ENCODE results near the gene OTULIN.

OTULIN gene

DNA sequence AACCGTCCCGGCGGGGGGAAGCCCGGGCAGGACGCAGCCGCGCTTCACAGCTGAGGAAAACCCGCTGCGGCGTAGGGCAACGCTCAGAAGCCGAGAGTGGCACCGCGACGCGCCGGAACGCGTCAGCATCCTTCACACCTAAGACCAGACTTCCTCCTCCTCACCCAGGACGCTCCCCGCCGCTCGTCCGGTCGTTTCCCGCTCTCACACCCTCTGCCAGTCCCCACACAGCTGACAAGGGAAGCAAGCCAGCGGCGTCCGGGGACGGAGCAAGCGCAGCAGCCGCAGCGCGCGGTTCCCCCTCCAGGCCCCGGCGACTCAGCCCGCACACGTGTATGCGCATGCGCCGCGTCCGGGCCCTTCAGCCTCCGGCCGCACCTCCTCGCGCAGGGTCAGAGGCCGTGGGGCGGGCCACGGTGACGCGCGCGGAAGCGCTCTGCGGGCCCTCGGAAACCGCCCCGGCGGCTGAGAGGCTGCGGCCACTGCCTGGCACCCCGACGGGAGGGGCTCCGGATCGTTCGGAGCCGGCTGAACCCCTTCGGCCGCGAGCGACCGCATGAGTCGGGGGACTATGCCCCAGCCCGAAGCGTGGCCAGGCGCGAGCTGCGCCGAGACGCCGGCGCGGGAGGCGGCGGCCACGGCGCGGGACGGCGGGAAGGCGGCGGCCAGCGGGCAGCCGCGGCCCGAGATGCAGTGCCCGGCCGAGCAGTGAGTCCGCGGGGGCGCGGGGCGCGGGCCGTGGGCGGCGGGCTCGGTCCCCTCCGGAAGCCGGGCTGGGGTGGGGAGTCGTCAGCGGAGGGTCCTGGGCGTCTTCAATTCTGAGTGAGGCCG is at the start of gene OTULIN:
TSS of gene OTULIN (plus strand) at position 449 of the 831 bp plus-strand sequence. CDS start at position 557, 108 bp downstream.
- DNase-seq = peak; percentile 91

DNA sequence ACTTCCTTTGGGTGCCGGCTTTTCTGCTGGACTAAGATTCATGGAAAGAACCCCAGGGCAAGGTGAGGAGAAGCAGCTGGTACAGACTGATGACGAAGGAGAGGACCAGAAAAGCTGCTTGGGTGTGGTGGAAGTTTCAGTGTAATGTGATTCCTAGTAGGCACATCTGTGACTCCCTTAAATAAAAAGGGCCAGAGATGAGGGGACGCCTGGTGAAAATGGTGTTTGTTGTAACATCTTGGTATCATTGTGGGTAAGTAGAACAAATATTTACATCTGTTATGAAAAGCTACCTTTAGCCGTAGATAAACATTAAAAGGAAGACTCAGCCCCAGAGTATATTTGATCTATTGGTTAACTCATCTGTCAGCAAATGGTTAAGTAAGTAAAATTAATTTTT is 49.2 kb upstream of the OTULIN start:
- no peak for DNase-seq

DNA sequence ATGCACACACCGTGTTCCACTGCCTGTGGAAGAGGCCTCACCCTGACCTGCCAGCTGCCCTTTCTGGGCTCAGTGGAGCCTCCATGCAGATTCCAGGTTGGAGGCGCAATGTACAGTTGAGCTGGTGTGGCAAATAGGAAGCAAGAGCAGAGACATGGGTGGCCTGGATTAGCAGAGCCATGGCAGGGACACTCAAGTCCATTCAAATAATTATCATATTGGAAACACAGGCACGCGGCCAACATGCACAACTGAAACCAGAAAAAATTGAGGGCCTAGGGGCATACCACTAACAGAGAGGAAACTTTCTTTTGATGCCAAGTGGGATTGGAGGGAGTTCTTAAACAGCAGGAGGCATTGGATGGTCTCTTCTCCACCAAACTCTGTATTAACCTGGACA is 47.1 kb upstream of the OTULIN start:
- no peak for DNase-seq

- DNase-seq = no peak
These were observed 37.2 kb upstream of the OTULIN start for GRCh38 chr5:14627270-14627669.

DNA sequence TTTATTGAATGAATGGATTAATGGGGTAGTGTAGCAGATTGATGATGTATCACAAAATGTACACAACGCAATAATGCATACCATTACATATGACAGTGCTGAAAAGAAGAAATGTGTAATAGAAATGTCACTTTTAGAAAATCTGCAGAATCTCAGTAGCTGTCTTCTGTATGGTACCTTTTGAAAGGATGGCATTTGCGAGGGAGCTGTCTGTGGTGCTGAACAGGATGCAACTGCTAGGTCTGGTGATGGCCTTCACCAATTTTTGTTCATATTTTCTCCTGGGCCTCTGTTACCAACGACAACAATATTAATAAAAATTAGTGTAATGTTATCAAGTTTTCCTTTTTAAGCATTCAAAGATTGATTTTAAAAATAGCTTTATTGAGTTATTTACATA is 36.2 kb upstream of the OTULIN start:
- peak; percentile 23 for DNase-seq

DNA sequence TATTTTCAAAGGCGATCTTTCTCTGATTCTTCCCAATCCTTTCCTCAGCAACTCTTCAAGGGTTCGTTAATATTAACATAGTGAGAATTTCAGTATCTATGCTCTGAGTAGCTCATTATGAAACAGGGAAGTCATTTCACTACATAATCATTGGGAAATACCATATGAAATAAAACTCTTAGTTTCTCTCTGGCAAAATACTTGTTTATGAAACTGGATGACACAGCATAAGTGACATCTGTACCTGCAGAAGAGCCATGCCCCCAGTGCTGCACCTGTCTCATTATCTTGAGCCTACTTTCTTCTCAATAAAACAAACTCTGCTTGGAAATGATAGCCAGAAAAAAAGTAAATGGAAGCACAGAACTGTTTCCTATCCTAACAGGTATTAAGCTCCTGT is 33.8 kb upstream of the OTULIN start:
- DNase-seq = no peak

DNA sequence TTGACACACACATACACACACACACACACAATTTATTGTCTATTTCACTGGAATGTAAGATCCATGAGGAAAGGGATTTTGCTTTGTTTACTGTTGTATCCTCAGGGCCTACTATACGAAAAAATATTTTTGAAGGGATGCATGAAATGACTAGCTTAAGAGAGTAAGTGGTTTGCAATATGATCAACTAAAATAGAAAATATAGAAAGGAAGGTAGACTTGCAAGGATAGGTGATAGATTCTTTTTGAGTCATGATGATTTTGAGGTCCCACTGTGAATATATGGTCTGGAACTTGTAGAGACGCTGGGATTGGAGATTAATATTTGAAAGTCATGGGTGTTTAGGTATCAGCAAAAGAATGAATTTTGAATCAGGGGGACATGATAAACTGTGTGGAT is 28.9 kb upstream of the OTULIN start:
- no peak for DNase-seq

DNA sequence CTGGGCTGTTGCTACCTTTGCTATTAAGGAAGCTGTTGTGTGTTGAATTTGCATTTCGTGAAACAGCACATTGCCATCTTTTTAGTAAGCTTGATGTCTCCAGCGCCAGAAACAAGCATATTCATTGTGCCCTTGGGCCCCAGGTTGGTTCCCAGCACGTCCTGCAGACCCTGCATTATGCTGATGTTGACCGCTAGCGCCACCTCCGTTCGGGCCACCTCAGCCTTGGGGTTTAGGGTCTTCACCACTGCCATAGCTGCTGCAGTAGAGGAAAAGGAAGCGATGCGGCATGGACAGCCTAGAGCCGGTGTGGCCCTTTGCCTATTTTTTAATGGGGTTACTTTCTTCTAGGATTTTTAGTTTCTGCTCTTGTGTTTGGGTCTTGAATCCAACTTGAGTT is 23.8 kb upstream of the OTULIN start:
- DNase-seq = no peak

- DNase-seq = no peak
These were observed 19.8 kb upstream of the OTULIN start for GRCh38 chr5:14644623-14645237.

DNA sequence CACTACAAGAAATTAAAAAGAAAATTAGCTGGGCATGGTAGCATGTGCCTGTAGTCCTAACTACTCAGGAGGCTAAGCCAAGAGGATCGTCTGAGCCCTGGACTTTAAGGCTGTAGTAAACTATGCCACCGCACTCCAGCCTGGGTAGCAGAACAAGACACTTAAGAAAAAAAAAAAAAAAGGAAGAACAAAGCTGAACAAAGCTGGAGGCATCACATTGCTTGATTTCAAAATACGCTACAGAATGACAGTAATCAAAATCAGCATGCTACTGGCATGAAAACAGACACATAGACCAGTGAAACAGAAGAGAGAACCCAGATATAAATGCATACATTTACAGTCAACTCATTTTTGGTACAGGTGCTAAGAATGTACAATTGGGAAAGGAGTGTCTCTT is 14.5 kb upstream of the OTULIN start:
- DNase-seq = no peak

GRCh38 chr5:14655146-14655741 is 9.3 kb upstream of the OTULIN start:
- DNase-seq = no peak

DNA sequence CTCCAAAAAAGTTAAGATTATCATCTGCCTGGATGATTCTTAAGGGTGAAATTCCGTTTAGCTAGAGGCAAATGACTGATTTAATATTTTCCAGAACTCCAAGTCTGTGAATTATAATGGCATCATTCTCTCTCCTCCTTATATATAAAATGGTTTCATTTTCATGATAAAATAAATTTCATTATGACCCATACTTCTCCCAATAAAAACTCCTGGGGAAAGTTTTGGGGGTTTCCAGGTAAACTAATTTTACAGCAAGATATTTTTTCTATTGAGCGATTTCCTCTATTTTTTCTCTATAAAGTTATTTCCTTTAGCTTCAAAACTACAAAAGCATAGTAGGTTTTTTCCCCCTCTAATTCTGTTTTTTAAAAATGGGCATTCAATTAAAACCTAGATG is 7.6 kb upstream of the OTULIN start:
- no peak for DNase-seq

DNA sequence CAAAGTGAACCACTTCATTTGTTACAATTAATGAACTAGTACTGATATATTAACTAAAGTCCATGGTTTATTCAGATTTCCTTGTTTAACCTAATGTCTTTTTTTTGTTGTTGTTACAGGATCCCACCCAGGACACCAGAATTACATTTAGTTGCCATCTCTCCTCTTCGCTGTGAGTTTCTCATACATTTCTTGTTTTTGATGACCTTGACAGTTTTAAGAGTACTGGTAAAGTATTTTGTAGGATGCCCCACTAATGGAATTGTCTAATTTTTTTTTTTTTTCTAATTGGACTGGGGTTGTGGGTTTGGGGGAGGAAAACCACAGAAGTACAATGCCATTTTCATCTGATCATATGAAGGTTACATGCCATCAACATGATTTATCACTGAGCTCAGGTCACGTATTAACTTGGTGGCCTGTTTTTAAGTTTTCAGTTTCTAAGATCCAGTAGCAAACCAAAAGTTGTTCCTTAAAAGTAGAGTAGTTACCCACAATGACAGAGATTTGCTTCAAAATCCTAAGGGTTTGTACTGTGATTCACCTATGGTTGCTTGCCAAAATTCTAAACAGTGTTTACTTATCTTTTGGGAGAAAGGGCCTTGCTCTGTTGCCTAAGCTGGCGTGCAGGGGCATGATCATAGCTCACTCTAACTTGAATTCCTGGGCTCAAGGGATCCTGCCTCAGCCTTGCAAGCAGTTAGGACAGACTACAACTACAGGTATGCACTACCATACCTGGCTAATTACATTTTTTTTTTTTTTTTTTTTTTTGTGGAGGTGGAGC is 4.5 kb upstream of the OTULIN start:
- DNase-seq = no peak

GRCh38 chr5:14660833-14661232 is 3.7 kb upstream of the OTULIN start:
- DNase-seq = no peak

DNA sequence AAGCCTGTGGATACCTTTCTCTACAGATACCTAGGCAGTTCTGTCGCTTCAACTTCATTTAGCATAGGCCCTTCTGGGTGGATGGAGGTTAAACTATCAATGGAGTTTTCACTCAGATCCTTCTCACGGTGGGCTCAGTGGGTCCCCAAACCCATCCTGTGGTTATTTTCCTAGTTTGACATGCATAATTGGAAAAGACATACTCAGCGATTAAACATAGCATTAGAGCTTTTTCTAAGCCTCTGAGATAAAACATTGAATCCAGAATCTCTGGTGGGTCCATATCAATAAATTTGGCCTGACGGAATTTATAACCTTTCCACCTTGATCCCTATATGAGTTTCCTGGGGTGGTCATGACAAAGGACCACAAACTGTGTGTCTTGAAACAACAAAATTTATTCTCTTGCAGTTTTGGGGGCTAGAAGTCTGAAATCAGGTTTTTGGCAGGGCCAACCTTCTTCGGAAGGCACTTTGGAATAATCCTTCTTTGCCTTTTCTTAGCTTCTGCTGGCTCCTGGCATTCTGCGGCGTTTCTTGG is 1.7 kb upstream of the OTULIN start:
- no peak for DNase-seq

GRCh38 chr5:14663734-14664269 is 716 bp upstream of the OTULIN start:
- no peak for DNase-seq

- DNase-seq = no peak
These were observed 744 bp downstream of the OTULIN start for GRCh38 chr5:14665101-14665822.

GRCh38 chr5:14665949-14666348 is 1.4 kb downstream of the OTULIN start:
- DNase-seq = peak; percentile 45

GRCh38 chr5:14666357-14666756 is 1.8 kb downstream of the OTULIN start:
- no peak for DNase-seq

- no peak for DNase-seq
These were observed 2.8 kb downstream of the OTULIN start for GRCh38 chr5:14667290-14667689.

GRCh38 chr5:14667770-14668169 is 3.3 kb downstream of the OTULIN start:
- DNase-seq = no peak

GRCh38 chr5:14668181-14668591 is 3.7 kb downstream of the OTULIN start:
- DNase-seq = peak; percentile 21

Measured in CD4-positive, alpha-beta T cell treated with Interferon gamma for 1 hour (primary cell).